Measurements from ENCODE around the gene LRRC75A.

Gene LRRC75A

DNA sequence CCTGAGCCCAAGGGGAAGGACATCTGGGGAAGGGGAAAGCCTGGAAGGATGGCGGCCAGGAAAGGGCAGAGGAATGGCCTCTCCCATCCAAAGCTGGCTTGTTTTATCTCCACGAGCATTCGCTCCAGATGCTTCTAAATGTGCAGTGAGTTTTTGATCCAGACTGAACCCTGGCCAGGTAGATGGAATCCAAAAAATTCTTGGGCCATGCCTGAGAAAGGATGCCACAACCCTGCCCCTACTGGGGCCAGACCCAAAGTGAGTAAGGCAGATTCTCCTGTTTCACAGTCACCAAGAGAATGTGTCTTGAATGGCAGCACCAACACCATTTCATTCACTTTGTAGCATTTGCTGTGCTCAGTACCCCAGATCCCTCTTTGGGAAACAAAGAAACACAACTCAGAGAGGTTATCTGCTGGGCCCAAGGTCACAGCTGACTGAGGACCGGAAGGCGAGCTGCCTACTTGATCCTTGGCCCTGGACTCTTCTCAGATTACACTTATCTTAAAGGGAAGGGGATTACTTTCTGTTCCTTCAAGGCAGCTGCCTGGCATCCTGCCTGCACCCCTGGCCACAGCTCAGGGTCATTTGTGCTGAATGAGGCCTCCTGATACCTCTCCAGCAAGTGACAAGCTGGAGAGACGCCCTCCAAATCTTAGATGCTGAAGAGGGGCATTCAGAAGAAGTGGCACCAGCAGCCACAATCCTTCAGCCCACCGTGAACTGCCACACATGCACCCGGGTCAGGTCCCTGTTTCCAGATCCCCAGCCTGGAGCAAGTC lies 3.6 kb downstream of the LRRC75A start:
- in situ Hi-C loops (cut with MboI; ENCODE audit: low pct_unique_long_range_greater_than_20kb, low sequenced_read_pairs, unreplicated experiment), result no loop called here
- TF ChIP-seq, protein P1, sequence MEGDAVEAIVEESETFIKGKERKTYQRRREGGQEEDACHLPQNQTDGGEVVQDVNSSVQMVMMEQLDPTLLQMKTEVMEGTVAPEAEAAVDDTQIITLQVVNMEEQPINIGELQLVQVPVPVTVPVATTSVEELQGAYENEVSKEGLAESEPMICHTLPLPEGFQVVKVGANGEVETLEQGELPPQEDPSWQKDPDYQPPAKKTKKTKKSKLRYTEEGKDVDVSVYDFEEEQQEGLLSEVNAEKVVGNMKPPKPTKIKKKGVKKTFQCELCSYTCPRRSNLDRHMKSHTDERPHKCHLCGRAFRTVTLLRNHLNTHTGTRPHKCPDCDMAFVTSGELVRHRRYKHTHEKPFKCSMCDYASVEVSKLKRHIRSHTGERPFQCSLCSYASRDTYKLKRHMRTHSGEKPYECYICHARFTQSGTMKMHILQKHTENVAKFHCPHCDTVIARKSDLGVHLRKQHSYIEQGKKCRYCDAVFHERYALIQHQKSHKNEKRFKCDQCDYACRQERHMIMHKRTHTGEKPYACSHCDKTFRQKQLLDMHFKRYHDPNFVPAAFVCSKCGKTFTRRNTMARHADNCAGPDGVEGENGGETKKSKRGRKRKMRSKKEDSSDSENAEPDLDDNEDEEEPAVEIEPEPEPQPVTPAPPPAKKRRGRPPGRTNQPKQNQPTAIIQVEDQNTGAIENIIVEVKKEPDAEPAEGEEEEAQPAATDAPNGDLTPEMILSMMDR (IDR thresholded peaks at IDR 0.05; ENCODE audit: extremely low read depth, insufficient read depth, missing control alignments), result no peak
- DNase-seq (ENCODE audit: low spot score), result no peak

DNA sequence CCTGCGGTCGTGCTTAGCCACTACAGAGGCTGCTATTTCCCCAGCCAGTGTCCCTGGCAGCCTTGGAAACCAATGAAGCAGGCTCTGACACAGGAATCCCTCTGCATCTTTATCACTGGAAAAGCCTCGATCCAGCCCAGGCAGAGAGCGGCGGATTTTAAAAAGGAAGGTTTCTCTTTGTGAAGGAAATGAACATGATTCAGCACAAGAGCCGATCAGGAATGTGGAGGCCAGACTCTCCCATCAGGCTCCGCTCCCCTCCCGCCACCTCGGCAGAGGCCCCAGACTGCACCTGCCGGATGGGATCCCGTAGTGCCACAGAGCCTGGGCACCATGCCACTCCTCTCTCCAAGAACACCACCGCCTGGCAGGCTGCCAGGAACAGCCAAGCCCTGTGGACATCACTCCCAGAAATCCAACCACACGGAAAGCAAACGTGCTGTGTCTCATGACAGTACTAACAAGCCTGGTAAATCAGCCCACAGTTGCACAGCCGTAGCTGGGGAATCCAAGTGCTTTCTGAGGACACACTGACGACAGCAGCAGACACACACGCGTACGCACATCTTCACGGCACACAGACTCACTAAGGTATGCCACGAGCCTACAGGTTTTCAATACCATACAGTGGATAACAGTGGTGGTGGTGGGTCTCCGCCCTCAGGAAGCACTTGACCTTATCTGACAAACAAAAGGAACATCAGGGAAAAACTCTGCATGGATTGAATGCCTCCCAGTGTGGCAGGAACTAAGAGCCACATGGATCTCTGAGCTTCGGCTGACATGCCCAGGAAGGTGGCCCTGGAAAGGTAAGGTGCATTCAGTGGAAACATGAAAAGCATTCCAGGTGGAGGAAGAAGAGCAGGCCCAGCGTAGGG lies 5.4 kb downstream of the LRRC75A start:
- TF ChIP-seq, protein P1 (IDR thresholded peaks at IDR 0.05; ENCODE audit: extremely low read depth, insufficient read depth, missing control alignments), result no peak
- no peak for DNase-seq (ENCODE audit: low spot score)
- in situ Hi-C loops (cut with MboI; ENCODE audit: low pct_unique_long_range_greater_than_20kb, low sequenced_read_pairs, unreplicated experiment), result no loop called here

DNA sequence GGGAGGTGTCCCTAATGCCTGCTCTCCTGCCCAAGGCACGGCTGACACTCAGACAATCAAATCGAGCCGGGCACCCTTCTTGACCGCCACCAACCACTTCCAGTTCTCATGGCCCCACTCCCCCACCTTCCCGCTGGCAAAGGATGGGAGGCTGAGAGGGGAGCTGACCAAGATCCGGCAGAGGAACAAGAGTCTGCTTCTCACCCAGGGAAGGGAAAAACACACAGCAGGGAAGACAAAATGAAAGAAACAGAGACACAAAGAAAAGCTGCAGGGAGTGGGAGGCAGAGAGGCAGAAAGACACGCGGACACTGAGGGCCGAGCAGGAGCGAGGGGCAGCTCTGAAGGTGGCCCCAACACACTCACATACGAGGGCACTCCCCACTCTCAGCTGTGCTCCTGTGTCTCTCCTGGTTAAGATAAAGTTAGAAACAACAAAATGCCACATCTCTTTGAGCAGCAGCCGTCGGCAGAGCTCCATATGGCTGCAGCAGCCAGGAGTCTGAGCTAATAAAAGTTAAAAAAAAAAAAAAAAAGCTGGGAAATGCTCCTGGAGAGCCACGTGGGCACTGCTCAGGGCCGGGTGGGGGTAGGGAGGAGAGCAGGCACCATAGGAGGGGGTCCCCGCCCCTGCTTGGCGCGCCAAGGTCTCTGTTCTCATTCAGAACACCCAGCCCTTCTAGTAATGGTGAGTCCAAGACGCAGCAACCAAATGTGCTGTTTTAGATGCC lies 7.4 kb downstream of the LRRC75A start:
- in situ Hi-C loops (cut with MboI; ENCODE audit: low pct_unique_long_range_greater_than_20kb, low sequenced_read_pairs, unreplicated experiment), result no loop called here
- no peak for DNase-seq (ENCODE audit: low spot score)
- TF ChIP-seq, protein P1 (IDR thresholded peaks at IDR 0.05; ENCODE audit: extremely low read depth, insufficient read depth, missing control alignments), result no peak

DNA sequence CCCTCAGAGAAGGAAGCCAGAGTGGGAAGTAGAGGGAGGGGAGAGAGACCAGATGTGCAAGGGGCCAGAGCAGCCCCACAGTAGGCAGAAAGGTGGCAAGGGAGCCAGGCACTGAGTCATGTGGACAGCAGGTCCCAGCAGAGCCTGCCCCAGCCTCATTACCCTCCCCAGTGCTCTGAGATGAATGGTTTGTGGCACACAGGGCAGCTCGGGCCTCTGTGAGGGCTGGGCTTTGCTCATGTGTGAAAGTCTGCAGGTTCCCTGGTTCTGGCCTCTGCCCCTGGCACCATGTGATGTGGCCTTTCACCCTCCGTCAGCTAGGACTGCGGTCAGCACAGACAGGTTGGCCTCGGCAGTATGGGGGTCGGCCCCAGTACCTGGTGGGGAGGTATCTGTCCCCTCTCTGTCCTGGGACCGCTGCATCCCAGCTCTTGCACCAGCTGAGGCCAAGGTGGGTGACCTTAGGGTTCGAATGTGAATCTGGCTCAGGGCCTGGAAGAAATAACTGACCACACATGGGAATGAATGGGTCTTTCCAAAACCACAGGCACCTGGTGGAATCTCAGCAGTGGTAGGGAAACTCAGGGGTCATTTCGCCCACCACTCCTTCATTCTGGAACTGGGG lies 8.9 kb downstream of the LRRC75A start:
- TF ChIP-seq, protein P1 (IDR thresholded peaks at IDR 0.05; ENCODE audit: extremely low read depth, insufficient read depth, missing control alignments), result no peak
- DNase-seq (ENCODE audit: low spot score), result no peak
- in situ Hi-C loops (cut with MboI; ENCODE audit: low pct_unique_long_range_greater_than_20kb, low sequenced_read_pairs, unreplicated experiment), result no loop called here

DNA sequence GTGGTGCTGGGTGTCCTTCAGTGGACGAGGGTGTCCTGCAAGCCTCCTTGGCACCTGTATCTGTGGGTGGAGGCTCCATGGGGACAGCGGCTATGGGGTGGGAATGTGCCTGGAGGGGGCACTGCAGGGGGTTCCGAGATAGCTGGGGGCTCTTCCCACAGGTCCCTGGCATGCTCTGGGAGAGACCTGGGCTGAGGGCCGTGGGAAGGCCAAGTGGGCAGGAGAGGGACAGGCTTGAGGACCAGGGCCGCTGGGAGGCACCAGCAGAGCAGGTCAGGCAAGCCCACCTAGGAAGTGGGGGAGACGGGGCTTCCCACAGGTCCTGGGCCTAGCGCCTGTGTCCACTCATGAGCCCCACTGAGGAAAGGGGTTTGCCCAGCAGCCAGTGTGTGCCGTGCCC lies 9.7 kb downstream of the LRRC75A start:
- in situ Hi-C loops (cut with MboI; ENCODE audit: low pct_unique_long_range_greater_than_20kb, low sequenced_read_pairs, unreplicated experiment), result no loop called here
- TF ChIP-seq, protein P1 (IDR thresholded peaks at IDR 0.05; ENCODE audit: extremely low read depth, insufficient read depth, missing control alignments), result no peak
- no peak for DNase-seq (ENCODE audit: low spot score)

DNA sequence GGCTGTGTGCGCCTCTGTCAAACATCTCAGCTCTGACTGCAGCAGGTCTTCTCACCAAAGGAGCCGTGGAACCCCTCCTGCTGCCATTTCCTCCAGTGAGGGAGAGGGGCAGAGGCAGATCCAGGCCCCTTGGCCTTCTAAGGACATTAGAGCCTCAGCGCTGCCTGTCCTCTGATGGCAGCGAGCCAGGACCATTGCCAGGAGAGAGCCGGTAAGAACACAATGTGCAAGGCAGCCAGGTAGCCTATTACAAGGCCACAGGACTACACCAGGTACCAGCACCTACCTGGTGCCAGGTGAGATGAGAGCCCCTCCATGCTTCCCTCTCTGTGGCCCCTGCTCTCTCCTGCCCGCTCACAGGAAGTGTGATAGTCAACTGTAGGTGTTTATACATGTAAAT lies 11.0 kb downstream of the LRRC75A start:
- no peak for DNase-seq (ENCODE audit: low spot score)
- in situ Hi-C loops (cut with MboI; ENCODE audit: low pct_unique_long_range_greater_than_20kb, low sequenced_read_pairs, unreplicated experiment), result no loop called here
- TF ChIP-seq, protein P1 (IDR thresholded peaks at IDR 0.05; ENCODE audit: extremely low read depth, insufficient read depth, missing control alignments), result no peak

All from GM13977 (cell line).